AML-193 (cell line): ENCODE data around the gene PTTG1IP.

Source experiments
- DNase-seq, 2 experiments: peaks; one replicate each; lab custom pipeline; 2025; lab: John Stamatoyannopoulos, UW

PTTG1IP gene

GRCh38 chr21:44909719-44910118 lies 36.2 kb upstream of the PTTG1IP start:
- DNase-seq: no peak

- no peak for DNase-seq
Observed at GRCh38 chr21:44908908-44909307, 35.4 kb upstream of the PTTG1IP start.

GRCh38 chr21:44907966-44908895 lies 34.7 kb upstream of the PTTG1IP start:
- DNase-seq: peak; percentile 29 to 68

GRCh38 chr21:44907225-44907965 lies 33.9 kb upstream of the PTTG1IP start:
- no peak for DNase-seq

- DNase-seq: peak in 1 of 2 experiments; percentile 22
Observed at GRCh38 chr21:44905728-44906090, 32.2 kb upstream of the PTTG1IP start.

GRCh38 chr21:44905016-44905727 lies 31.7 kb upstream of the PTTG1IP start:
- no peak for DNase-seq

- DNase-seq: no peak
Observed at GRCh38 chr21:44904141-44904923, 30.8 kb upstream of the PTTG1IP start.

- no peak for DNase-seq
Observed at GRCh38 chr21:44903689-44904088, 30.2 kb upstream of the PTTG1IP start.

- no peak for DNase-seq
Observed at GRCh38 chr21:44903050-44903685, 29.7 kb upstream of the PTTG1IP start.

GRCh38 chr21:44902268-44903049 lies 29.0 kb upstream of the PTTG1IP start:
- no peak for DNase-seq

GRCh38 chr21:44901391-44902074 lies 28.0 kb upstream of the PTTG1IP start:
- DNase-seq: no peak

GRCh38 chr21:44900559-44901251 lies 27.2 kb upstream of the PTTG1IP start:
- no peak for DNase-seq

- no peak for DNase-seq
Observed at GRCh38 chr21:44899768-44900558, 26.5 kb upstream of the PTTG1IP start.

GRCh38 chr21:44898851-44899767 lies 25.6 kb upstream of the PTTG1IP start:
- no peak for DNase-seq

GRCh38 chr21:44898011-44898488 lies 24.6 kb upstream of the PTTG1IP start:
- no peak for DNase-seq

GRCh38 chr21:44897326-44898010 lies 24.0 kb upstream of the PTTG1IP start:
- DNase-seq: no peak
